H9 (cell line): ENCODE results near the gene RRP36. TPM values are rescaled to one million over a fixed set of nuclear protein-coding genes. Genes with fewer than 3 reads are reported as not detected.

Source experiments
- DNase-seq: peaks from one replicate; pipeline ENCODE4 v3.0.0-alpha.2; 2017
- H2AFZ ChIP-seq: one replicate; pipeline ENCODE4 v1.6.1; 2013; ENCODE audit warnings: mild to moderate bottlenecking, low read length, control low read depth, moderate library complexity
- H2AK5ac ChIP-seq: 2 replicates; pipeline ENCODE4 v1.6.1; 2013; ENCODE audit warnings: low read length, control low read depth, mixed read lengths; ENCODE audit not compliant: insufficient read length
- H2BK120ac ChIP-seq: one replicate; pipeline ENCODE4 v1.6.1; 2013; ENCODE audit warnings: low read depth, mild to moderate bottlenecking, low read length, control low read depth, inconsistent platforms; ENCODE audit not compliant: poor library complexity, severe bottlenecking
- H2BK12ac ChIP-seq: 2 replicates; pipeline ENCODE4 v1.6.1; 2013; ENCODE audit warnings: low read length, control low read depth, mixed read lengths, low read depth; ENCODE audit not compliant: insufficient read length
- H2BK15ac ChIP-seq: 2 replicates; pipeline ENCODE4 v1.6.1; 2013; ENCODE audit warnings: low read depth, low read length, control low read depth
- H2BK20ac ChIP-seq: one replicate; pipeline ENCODE4 v1.6.1; 2013; ENCODE audit warnings: low read depth, mild to moderate bottlenecking, low read length, control low read depth, inconsistent platforms; ENCODE audit not compliant: poor library complexity, severe bottlenecking
- H2BK5ac ChIP-seq: 2 replicates; pipeline ENCODE4 v1.6.1; 2013; ENCODE audit warnings: low read length, control low read depth, mixed read lengths; ENCODE audit not compliant: insufficient read length
- H3K14ac ChIP-seq: 2 replicates; pipeline ENCODE4 v1.6.1; 2013; ENCODE audit warnings: low read length, control low read depth; ENCODE audit not compliant: insufficient read depth
- H3K18ac ChIP-seq: 2 replicates; pipeline ENCODE4 v1.6.1; 2013; ENCODE audit warnings: low read depth, mild to moderate bottlenecking, mixed read lengths, low read length, control low read depth; ENCODE audit not compliant: insufficient read length
- H3K23ac ChIP-seq: 2 replicates; pipeline ENCODE4 v1.6.1; 2013; ENCODE audit warnings: low read length, control low read depth, mixed read lengths, low read depth; ENCODE audit not compliant: insufficient read length
- H3K23me2 ChIP-seq: 2 replicates; pipeline ENCODE4 v1.6.1; 2013; ENCODE audit warnings: low read depth, mild to moderate bottlenecking, mixed read lengths, low read length, control low read depth; ENCODE audit not compliant: insufficient read length, poor library complexity, severe bottlenecking
- H3K27ac ChIP-seq: 2 replicates; pipeline ENCODE4 v1.5.1; 2013; ENCODE audit warnings: low read length, control low read depth, mixed read lengths, low read depth; ENCODE audit not compliant: insufficient read length
- H3K27me3 ChIP-seq: 2 replicates; pipeline ENCODE4 v1.6.1; 2013; ENCODE audit warnings: low read length, control low read depth, inconsistent platforms; ENCODE audit not compliant: insufficient read depth
- H3K4ac ChIP-seq: 2 replicates; pipeline ENCODE4 v1.6.1; 2013; ENCODE audit warnings: low read depth, mild to moderate bottlenecking, control low read depth, inconsistent platforms, low read length, moderate library complexity
- H3K4me1 ChIP-seq: 2 replicates; pipeline ENCODE4 v1.6.1; 2013; ENCODE audit warnings: low read length, control low read depth, inconsistent platforms; ENCODE audit not compliant: insufficient read depth
- H3K4me2 ChIP-seq: 2 replicates; pipeline ENCODE4 v1.6.1; 2013; ENCODE audit warnings: low read length, control low read depth, mixed read lengths; ENCODE audit not compliant: insufficient read length, insufficient read depth
- H3K56ac ChIP-seq: 2 replicates; pipeline ENCODE4 v1.6.1; 2013; ENCODE audit warnings: low read depth, mild to moderate bottlenecking, mixed read lengths, low read length, control low read depth; ENCODE audit not compliant: insufficient read length
- H3K79me1 ChIP-seq: 2 replicates; pipeline ENCODE4 v1.6.1; 2013; ENCODE audit warnings: low read depth, mild to moderate bottlenecking, moderate library complexity, low read length, control low read depth, inconsistent platforms; ENCODE audit not compliant: insufficient read depth, poor library complexity, severe bottlenecking
- H3K79me2 ChIP-seq: 2 replicates; pipeline ENCODE4 v1.6.1; 2013; ENCODE audit warnings: low read length, control low read depth, inconsistent platforms; ENCODE audit not compliant: insufficient read depth
- H3K9ac ChIP-seq: 2 replicates; pipeline ENCODE4 v1.6.1; 2013; ENCODE audit warnings: low read length, control low read depth, mixed read lengths; ENCODE audit not compliant: insufficient read length; ENCODE audit errors: extremely low read depth
- H3K9me3 ChIP-seq: one replicate; pipeline ENCODE4 v1.6.1; 2013; ENCODE audit warnings: low read depth, low read length, inconsistent platforms; ENCODE audit not compliant: control insufficient read depth
- H3T11ph ChIP-seq: one replicate; pipeline ENCODE4 v1.6.1; 2013; ENCODE audit warnings: mild to moderate bottlenecking, low read length, control low read depth, inconsistent platforms
- H4K20me1 ChIP-seq: one replicate; pipeline ENCODE4 v1.6.1; 2013; ENCODE audit not compliant: control insufficient read depth, insufficient read length, insufficient read depth
- H4K5ac ChIP-seq: 2 replicates; pipeline ENCODE4 v1.6.1; 2013; ENCODE audit warnings: low read depth, mild to moderate bottlenecking, mixed read lengths, low read length, control low read depth; ENCODE audit not compliant: insufficient read length
- H4K8ac ChIP-seq: replicated peaks from 2 replicates; pipeline ENCODE4 v1.6.1; 2013; ENCODE audit warnings: low read length, control low read depth, mixed read lengths, low read depth; ENCODE audit not compliant: insufficient read length
- H4K91ac ChIP-seq: 2 replicates; pipeline ENCODE4 v1.6.1; 2013; ENCODE audit warnings: low read depth, mild to moderate bottlenecking, moderate library complexity, mixed read lengths, low read length, control low read depth; ENCODE audit not compliant: insufficient read length
- H3K27ac Mint-ChIP-seq, 3 experiments: 2 replicates in 2 of 3; 3 replicates in 1 of 3; pipeline ENCODE4 v1.8.0; 2020 to 2021; ENCODE audit warnings: mixed read lengths in 3 of 3, mild to moderate bottlenecking in 1 of 3, moderate library complexity in 1 of 3
- H3K27me3 Mint-ChIP-seq: 2 replicates; pipeline ENCODE4 v1.8.0; 2021; ENCODE audit warnings: low read depth, mild to moderate bottlenecking, moderate library complexity, mixed read lengths
- H3K36me3 Mint-ChIP-seq, 3 experiments: 2 replicates in 2 of 3; 3 replicates in 1 of 3; pipeline ENCODE4 v1.8.0; 2020 to 2021; ENCODE audit warnings: low read depth in 3 of 3, mixed read lengths in 3 of 3; ENCODE audit not compliant: insufficient read depth in 1 of 3
- H3K4me1 Mint-ChIP-seq, 2 experiments: 2 replicates each; pipeline ENCODE4 v1.8.0; 2020; ENCODE audit warnings: mixed read lengths in 2 of 2
- H3K4me3 Mint-ChIP-seq, 2 experiments: 2 replicates in 1 of 2; 3 replicates in 1 of 2; pipeline ENCODE4 v1.8.0; 2020 to 2021; ENCODE audit warnings: mild to moderate bottlenecking in 2 of 2, mixed read lengths in 2 of 2, moderate library complexity in 1 of 2
- H3K9me3 Mint-ChIP-seq, 2 experiments: 2 replicates in 1 of 2; 3 replicates in 1 of 2; pipeline ENCODE4 v1.8.0; 2020; ENCODE audit warnings: mild to moderate bottlenecking in 2 of 2, mixed read lengths in 2 of 2, moderate library complexity in 1 of 2
- WGBS: extraction: QIAGEN DNeasy Blood & Tissue Kit; methylation state at CpG from one replicate; pipeline ENCODE4 v1.1.7; 2013; ENCODE audit warnings: missing lambda C conversion rate, low lambda C conversion rate, mixed read lengths; ENCODE audit not compliant: insufficient read length; ENCODE audit errors: extremely low coverage; 5-methylcytosine and 5-hydroxymethylcytosine counted together
- total RNA-seq: library from RNA; stranded (reverse); gene quantifications from 2 replicates; pipeline ENCODE4 v1.2.1, GENCODE V29; 2021
- TF ChIP-seq, protein P1 (sequence below): fragments of 200-600 bp; sonication (generic); conservative IDR thresholded peaks from 3 replicates; pipeline ENCODE4 v1.8.0; 2021; ENCODE audit warnings: antibody characterized with exemption, mild to moderate bottlenecking

Gene RRP36
- total RNA-seq, 1 experiment from 2014 or later: 117 TPM

DNA sequence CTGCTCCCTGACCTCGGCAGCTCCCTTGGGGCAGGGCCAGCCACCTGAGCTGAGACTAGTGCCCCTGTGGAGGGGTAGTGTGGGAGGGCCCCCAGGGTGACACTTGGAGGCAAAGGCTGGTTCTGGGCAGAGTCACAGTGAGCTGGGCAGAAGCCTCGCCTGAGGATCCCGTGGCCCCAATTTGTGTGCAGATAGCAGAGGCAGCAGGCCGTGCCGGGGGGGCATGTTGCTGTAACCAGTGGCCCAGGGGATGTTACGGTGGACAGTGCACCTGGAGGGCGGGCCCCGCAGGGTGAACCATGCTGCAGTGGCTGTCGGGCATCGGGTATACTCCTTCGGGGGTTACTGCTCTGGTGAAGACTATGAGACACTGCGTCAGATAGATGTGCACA lies 4.5 kb upstream of the RRP36 start:
- Histone ChIP-seq H3K4me2 (no peak overlapping the region), H3K9ac (no peak overlapping the region), H3K18ac (no peak overlapping the region), H3T11ph (no peak overlapping the region), H2BK12ac (no peak overlapping the region), H2AK5ac (no peak overlapping the region), H4K91ac (no peak overlapping the region), H2BK120ac (no peak overlapping the region), H3K9me3 (no peaks in the 10 kb centered on the region), H3K23ac (no peak overlapping the region), H2BK5ac (no peak overlapping the region), H3K27ac (no peak overlapping the region), H3K4ac (no peak overlapping the region), H2BK15ac (no peak overlapping the region), H2BK20ac (no peak overlapping the region), H4K20me1 (no peaks in the 10 kb centered on the region), H4K5ac (no peak overlapping the region), H3K23me2 (peaks cover 11% of the 10 kb centered on the region), H3K56ac (no peak overlapping the region), H3K14ac (no peak overlapping the region), H3K79me2 (peaks cover 9% of the 10 kb centered on the region; the same call in 1 of the 2 replicates), H4K8ac (no peak overlapping the region), H3K79me1 (no peaks in the 10 kb centered on the region), H2AFZ (no peak overlapping the region), H3K4me1 (peaks cover 2% of the 10 kb centered on the region; the same call in 1 of the 2 replicates), H3K27me3 (no peaks in the 10 kb centered on the region)
- no peak overlapping the region; a peak in 1 of 5 replicates for H3K4me3 Mint-ChIP-seq
- DNase-seq: no peak
- WGBS: no CpG with 5 or more reads among the region's 12 CpGs
- H3K4me1 Mint-ChIP-seq: peaks cover 21 to 41% of the 10 kb centered on the region in 2 experiments
- no peaks in the 10 kb centered on the region for H3K27me3 Mint-ChIP-seq
- peaks cover 19 to 55% (median 53%) of the 10 kb centered on the region in 3 experiments for H3K36me3 Mint-ChIP-seq
- TF ChIP-seq, protein P1, sequence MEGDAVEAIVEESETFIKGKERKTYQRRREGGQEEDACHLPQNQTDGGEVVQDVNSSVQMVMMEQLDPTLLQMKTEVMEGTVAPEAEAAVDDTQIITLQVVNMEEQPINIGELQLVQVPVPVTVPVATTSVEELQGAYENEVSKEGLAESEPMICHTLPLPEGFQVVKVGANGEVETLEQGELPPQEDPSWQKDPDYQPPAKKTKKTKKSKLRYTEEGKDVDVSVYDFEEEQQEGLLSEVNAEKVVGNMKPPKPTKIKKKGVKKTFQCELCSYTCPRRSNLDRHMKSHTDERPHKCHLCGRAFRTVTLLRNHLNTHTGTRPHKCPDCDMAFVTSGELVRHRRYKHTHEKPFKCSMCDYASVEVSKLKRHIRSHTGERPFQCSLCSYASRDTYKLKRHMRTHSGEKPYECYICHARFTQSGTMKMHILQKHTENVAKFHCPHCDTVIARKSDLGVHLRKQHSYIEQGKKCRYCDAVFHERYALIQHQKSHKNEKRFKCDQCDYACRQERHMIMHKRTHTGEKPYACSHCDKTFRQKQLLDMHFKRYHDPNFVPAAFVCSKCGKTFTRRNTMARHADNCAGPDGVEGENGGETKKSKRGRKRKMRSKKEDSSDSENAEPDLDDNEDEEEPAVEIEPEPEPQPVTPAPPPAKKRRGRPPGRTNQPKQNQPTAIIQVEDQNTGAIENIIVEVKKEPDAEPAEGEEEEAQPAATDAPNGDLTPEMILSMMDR: no peak
- H3K9me3 Mint-ChIP-seq: no peaks in the 10 kb centered on the region; a peak in 1 of 5 replicates
- H3K27ac Mint-ChIP-seq: no peak overlapping the region
